K562 (cell line): Measurements from ENCODE around the gene INTS1. TPM values are rescaled to one million over a fixed set of nuclear protein-coding genes. Genes with fewer than 3 reads are reported as not detected.

Source experiments
- ATF7 ChIP-seq: fragments of 450-650 bp; IDR thresholded peaks from 2 replicates; pipeline ENCODE4 v1.7.1; 2014; ENCODE audit warnings: mild to moderate bottlenecking, moderate library complexity
- CBX8 ChIP-seq: fragments of 200-600 bp; sonication (generic); IDR thresholded peaks from 2 replicates; pipeline ENCODE4 v1.6.1; 2012; ENCODE audit warnings: borderline replicate concordance, mixed run types, low read depth, mild to moderate bottlenecking, moderate library complexity, mixed read lengths, low read length, control low read depth, inconsistent platforms; ENCODE audit not compliant: poor library complexity, severe bottlenecking; ENCODE audit errors: extremely low read depth
- CHCHD3 ChIP-seq: fragments of 250-450 bp; sonication (Bioruptor Pico); IDR thresholded peaks from 2 replicates; pipeline ENCODE4 v2.1.2; 2022; ENCODE audit warnings: mild to moderate bottlenecking
- DMBX1 ChIP-seq: fragments of 250-450 bp; sonication (Bioruptor Pico); IDR thresholded peaks from 2 replicates; pipeline ENCODE4 v1.8.0; 2022; ENCODE audit warnings: inconsistent platforms, mild to moderate bottlenecking, moderate library complexity, borderline replicate concordance
- FOXK1 ChIP-seq: sonication (generic); formaldehyde crosslinking; IDR thresholded peaks from 2 replicates; pipeline ENCODE4 v1.8.0; 2022; ENCODE audit warnings: missing genetic modification reagents, mild to moderate bottlenecking, borderline replicate concordance
- GABPA ChIP-seq: fragments of 200-800 bp; sonication (Bioruptor generic); conservative IDR thresholded peaks from 2 replicates; pipeline ENCODE4 v1.6.1; 2016; ENCODE audit warnings: low read depth, missing genetic modification characterization, missing compliant biosample characterization
- GABPB1 ChIP-seq: sonication (generic); formaldehyde crosslinking; IDR thresholded peaks from 2 replicates; pipeline ENCODE4 v1.8.0; 2022; ENCODE audit warnings: mild to moderate bottlenecking, missing genetic modification reagents
- GATAD2A ChIP-seq: fragments of 450-650 bp; IDR thresholded peaks from 2 replicates; pipeline ENCODE4 v1.6.1; 2017
- KAT2B ChIP-seq: IDR thresholded peaks from one replicate; pipeline ENCODE4 v1.6.1; 2012; ENCODE audit warnings: low read depth, mild to moderate bottlenecking, control low read depth, inconsistent platforms, low read length, moderate library complexity
- NFXL1 ChIP-seq: fragments of 450-650 bp; formaldehyde crosslinking; IDR thresholded peaks from 2 replicates; pipeline ENCODE4 v1.4.0; 2021; ENCODE audit warnings: mild to moderate bottlenecking
- PURB ChIP-seq: sonication (generic); formaldehyde crosslinking; IDR thresholded peaks from 2 replicates; pipeline ENCODE4 v1.9.0; 2021; ENCODE audit warnings: low read depth, mild to moderate bottlenecking, missing genetic modification reagents
- SMAD4 ChIP-seq: fragments of 250-450 bp; sonication (Bioruptor Pico); conservative IDR thresholded peaks from 2 replicates; pipeline ENCODE4 v1.8.0; 2021; ENCODE audit warnings: inconsistent platforms, mild to moderate bottlenecking, moderate library complexity
- SRSF7 ChIP-seq: fragments of 200-400 bp; formaldehyde crosslinking; optimal IDR thresholded peaks from 2 replicates; pipeline ENCODE3; 2017; ENCODE audit warnings: mild to moderate bottlenecking, low read depth, low read length
- TAF9B ChIP-seq: fragments of 450-650 bp; IDR thresholded peaks from 2 replicates; pipeline ENCODE4 v1.6.1; 2018; ENCODE audit warnings: mild to moderate bottlenecking; ENCODE audit not compliant: partially characterized antibody
- TBP ChIP-seq: optimal IDR thresholded peaks from 2 replicates; pipeline ENCODE3; 2011; ENCODE audit warnings: low read depth, low read length, improper control_type of control experiment
- TCF7 ChIP-seq: sonication (generic); IDR thresholded peaks from 2 replicates; pipeline ENCODE4 v1.6.1; 2016; ENCODE audit warnings: antibody characterized with exemption, borderline replicate concordance
- TCF7L2 ChIP-seq: fragments of 150-350 bp; IDR thresholded peaks from 2 replicates; pipeline ENCODE4 v1.6.1; 2016; ENCODE audit warnings: low read depth, mild to moderate bottlenecking, low read length, moderate library complexity
- ZBTB17 ChIP-seq: fragments of 450-650 bp; formaldehyde crosslinking; IDR thresholded peaks from 2 replicates; pipeline ENCODE4 v1.4.0; 2020; ENCODE audit warnings: mild to moderate bottlenecking
- ZFP30 ChIP-seq: fragments of 250-450 bp; sonication (Bioruptor Pico); IDR thresholded peaks from 2 replicates; pipeline ENCODE4 v1.8.0; 2022; ENCODE audit warnings: moderate library complexity, mild to moderate bottlenecking, inconsistent platforms, borderline replicate concordance
- ZNF77 ChIP-seq: fragments of 250-450 bp; sonication (Bioruptor Pico); IDR thresholded peaks from 2 replicates; pipeline ENCODE4 v1.5.0; 2020
- polyA plus RNA-seq, 8 experiments: library from polyadenylated mRNA; depleted of rRNA in 4 of 8; stranded (reverse) in 5 of 8; unstranded in 3 of 8; fragments of >200 nt; fragmentation: Nextera tagmentation in 2 of 8; fragmentation: Illumina TruSeq in 1 of 8; extraction: Ambion mirVana in 2 of 8; extraction: Trizol in 1 of 8; gene quantifications; 2 replicates each; pipeline versions ENCODE4 v1.2.1 to v1.2.3, GENCODE V29; 2011 to 2014; ENCODE audit warnings: inconsistent platforms in 1 of 8, missing spikeins in 1 of 8
- total RNA-seq, 7 experiments: library from RNA; depleted of rRNA in 6 of 7; stranded (reverse); fragments of >200 nt in 6 of 7; fragmentation: Illumina TruSeq in 2 of 7; extraction: Trizol in 2 of 7; gene quantifications; 2 replicates each; pipeline versions ENCODE4 v1.2.1 to v1.2.3, GENCODE V29; 2011 to 2021; ENCODE audit warnings: low replicate concordance in 1 of 7
- TF ChIP-seq, protein P1 (sequence below): fragments of 250-450 bp; sonication (Bioruptor Pico); IDR thresholded peaks from 2 replicates; pipeline ENCODE4 v1.4.0; 2020; ENCODE audit warnings: mild to moderate bottlenecking, moderate library complexity, borderline replicate concordance
- TF ChIP-seq, protein P2 (sequence below): fragments of 450-650 bp; IDR thresholded peaks from 2 replicates; pipeline ENCODE4 v1.6.1; 2018; ENCODE audit warnings: mild to moderate bottlenecking, low read depth; ENCODE audit not compliant: partially characterized antibody
- TF ChIP-seq, protein P3 (sequence below): sonication (generic); formaldehyde crosslinking; IDR thresholded peaks from 2 replicates; pipeline ENCODE4 v1.8.1; 2022; ENCODE audit warnings: missing genetic modification reagents

INTS1 gene
- total and polyA plus RNA-seq, 9 of the 15 experiments (the other 6 are each of a cell fraction or from before 2014, with no cell fraction given), result 0.34 to 119 (median 18.5) TPM

DNA sequence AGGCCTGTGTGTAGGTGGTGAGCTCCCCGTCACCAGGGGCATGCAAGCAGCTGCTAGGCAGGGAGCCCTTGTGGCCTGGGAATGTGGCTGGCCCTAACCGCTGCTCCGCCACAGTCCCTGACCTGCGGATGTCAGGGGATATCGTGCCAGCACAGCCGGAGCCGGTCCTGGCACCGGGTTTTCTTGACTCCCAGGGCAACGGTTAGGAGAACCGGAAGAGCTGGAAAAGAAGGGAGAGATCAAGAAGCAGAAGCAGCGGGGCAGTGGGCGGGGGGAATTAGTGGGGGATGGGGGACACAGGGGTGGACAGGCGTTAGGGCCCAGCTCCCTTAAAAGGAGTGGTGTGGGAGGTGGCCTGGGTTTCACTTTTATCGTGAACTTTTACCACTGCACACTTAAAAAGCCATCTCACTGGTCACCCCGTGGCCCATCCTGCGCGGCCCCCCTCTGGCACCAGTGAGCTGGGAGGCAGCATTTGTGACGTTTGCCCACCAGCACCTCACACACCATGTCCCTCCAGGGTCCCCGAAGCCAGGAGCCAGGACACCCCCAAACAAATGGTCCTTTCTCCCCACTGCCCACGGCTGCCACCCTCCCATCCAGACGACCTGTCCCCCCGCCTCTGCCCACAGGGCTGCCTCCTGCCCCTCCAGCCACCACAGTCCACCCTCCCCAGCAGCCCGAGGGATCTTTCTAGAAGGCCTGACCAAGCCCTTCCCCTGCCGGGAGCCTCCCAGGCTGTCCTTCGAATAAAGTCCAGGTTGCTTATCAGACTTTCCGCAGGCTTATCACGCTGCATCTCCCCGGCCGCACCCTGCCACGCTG, 43.2 kb downstream of the INTS1 start (continued):
- TF ChIP-seq, protein P1, sequence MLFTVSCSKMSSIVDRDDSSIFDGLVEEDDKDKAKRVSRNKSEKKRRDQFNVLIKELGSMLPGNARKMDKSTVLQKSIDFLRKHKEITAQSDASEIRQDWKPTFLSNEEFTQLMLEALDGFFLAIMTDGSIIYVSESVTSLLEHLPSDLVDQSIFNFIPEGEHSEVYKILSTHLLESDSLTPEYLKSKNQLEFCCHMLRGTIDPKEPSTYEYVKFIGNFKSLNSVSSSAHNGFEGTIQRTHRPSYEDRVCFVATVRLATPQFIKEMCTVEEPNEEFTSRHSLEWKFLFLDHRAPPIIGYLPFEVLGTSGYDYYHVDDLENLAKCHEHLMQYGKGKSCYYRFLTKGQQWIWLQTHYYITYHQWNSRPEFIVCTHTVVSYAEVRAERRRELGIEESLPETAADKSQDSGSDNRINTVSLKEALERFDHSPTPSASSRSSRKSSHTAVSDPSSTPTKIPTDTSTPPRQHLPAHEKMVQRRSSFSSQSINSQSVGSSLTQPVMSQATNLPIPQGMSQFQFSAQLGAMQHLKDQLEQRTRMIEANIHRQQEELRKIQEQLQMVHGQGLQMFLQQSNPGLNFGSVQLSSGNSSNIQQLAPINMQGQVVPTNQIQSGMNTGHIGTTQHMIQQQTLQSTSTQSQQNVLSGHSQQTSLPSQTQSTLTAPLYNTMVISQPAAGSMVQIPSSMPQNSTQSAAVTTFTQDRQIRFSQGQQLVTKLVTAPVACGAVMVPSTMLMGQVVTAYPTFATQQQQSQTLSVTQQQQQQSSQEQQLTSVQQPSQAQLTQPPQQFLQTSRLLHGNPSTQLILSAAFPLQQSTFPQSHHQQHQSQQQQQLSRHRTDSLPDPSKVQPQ, result peak; percentile 56; the same call in 1 of the 2 replicates
- TF ChIP-seq CBX8 (no peak), ZBTB17 (CRISPR knock-in tag) (peak; percentile 54), DMBX1 (CRISPR knock-in tag) (no peak), SRSF7 (no peak), PURB (CRISPR knock-in tag) (no peak), GABPB1 (CRISPR knock-in tag) (peak; percentile 80), FOXK1 (CRISPR knock-in tag) (0 out of 2 replicates have a peak, but pooled peaks have one; percentile 63), ATF7 (peak; percentile 38; the same call in 1 of the 2 replicates), ZNF77 (CRISPR knock-in tag) (no peak), GABPA (tag) (peak; percentile 63; the same call in 1 of the 2 replicates), KAT2B (no peak), TAF9B (peak; percentile 41), TCF7L2 (no peak), NFXL1 (peak; percentile 19; the same call in 1 of the 2 replicates), SMAD4 (CRISPR knock-in tag) (peak; percentile 49; the same call in 1 of the 2 replicates), TCF7 (no peak; the same call in 1 of the 2 replicates), ZFP30 (CRISPR knock-in tag) (no peak), GATAD2A (0 out of 2 replicates have a peak, but pooled peaks have one; percentile 12), TBP (peak; percentile 56), CHCHD3 (no peak)
- TF ChIP-seq, protein P2, sequence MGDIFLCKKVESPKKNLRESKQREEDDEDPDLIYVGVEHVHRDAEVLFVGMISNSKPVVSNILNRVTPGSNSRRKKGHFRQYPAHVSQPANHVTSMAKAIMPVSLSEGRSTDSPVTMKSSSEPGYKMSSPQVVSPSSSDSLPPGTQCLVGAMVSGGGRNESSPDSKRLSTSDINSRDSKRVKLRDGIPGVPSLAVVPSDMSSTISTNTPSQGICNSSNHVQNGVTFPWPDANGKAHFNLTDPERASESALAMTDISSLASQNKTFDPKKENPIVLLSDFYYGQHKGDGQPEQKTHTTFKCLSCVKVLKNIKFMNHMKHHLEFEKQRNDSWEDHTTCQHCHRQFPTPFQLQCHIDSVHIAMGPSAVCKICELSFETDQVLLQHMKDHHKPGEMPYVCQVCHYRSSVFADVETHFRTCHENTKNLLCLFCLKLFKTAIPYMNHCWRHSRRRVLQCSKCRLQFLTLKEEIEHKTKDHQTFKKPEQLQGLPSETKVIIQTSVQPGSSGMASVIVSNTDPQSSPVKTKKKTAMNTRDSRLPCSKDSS, result no peak
- TF ChIP-seq, protein P3, sequence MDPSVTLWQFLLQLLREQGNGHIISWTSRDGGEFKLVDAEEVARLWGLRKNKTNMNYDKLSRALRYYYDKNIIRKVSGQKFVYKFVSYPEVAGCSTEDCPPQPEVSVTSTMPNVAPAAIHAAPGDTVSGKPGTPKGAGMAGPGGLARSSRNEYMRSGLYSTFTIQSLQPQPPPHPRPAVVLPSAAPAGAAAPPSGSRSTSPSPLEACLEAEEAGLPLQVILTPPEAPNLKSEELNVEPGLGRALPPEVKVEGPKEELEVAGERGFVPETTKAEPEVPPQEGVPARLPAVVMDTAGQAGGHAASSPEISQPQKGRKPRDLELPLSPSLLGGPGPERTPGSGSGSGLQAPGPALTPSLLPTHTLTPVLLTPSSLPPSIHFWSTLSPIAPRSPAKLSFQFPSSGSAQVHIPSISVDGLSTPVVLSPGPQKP, result no peak
